Right lobe of liver (tissue), 4 donors: Measurements from ENCODE around the gene GOLGA6L10.
"Not testable (repeated sequence)": the region's sequence is repeated elsewhere in the genome, so short reads cannot be mapped to it uniquely, and the experiment has no call there.

Experiments used
- CTCF ChIP-seq, 4 donors: fragments of 200-600 bp in 3 of 4; fragments of 450-650 bp in 1 of 4; IDR thresholded peaks; one replicate each; pipeline versions ENCODE4 v1.5.1 to v1.8.0; 2016 to 2022; ENCODE audit warnings: antibody characterized with exemption in 4 of 4, mild to moderate bottlenecking in 2 of 4
- POLR2A ChIP-seq: fragments of 450-650 bp; IDR thresholded peaks from one replicate; pipeline ENCODE4 v1.6.1; 2017; ENCODE audit warnings: antibody characterized with exemption, mild to moderate bottlenecking
- donor health status: DM: no; HTN: no; CAD: no.
- donor health status: DM: no; HTN: no; CAD: no.
- donor health status: DM: no; HTN: yes; CAD: no.

- TF ChIP-seq CTCF (IDR thresholded peaks at IDR 0.05); POLR2A: not testable (repeated sequence)
These were observed 10.7 kb downstream of the GOLGA6L10 start for GRCh38 chr15:82338573-82338972.
